Heart left ventricle (tissue), 13 donors: Measurements from ENCODE around the gene TPRG1.

ENCODE experiments used
- POLR2A ChIP-seq, 2 donors: fragments of 450-650 bp; IDR thresholded peaks; one replicate each; pipeline ENCODE4 v1.6.1; 2017; ENCODE audit warnings: antibody characterized with exemption in 2 of 2, mild to moderate bottlenecking in 2 of 2, moderate library complexity in 2 of 2
- TF ChIP-seq, protein P1 (sequence below), 12 donors: fragments of 200-600 bp; sonication (generic) in 4 of 12; IDR thresholded peaks; one replicate each; pipeline versions ENCODE4 v1.5.0 to v1.8.0; 2018 to 2022; ENCODE audit warnings: antibody characterized with exemption in 12 of 12, mild to moderate bottlenecking in 5 of 12
- donor health status: ischemic (EF 13 %, LVEDD 7.1; RV severe dilation, severe dysfunction).
- donor health status: DM: no; HTN: yes; CAD: no.
- donor health status: DM: no; HTN: no; CAD: no.
- donor health status: ischemic (EF 25% LVEDD 6.9; RV normal size, moderate dysfunction).
- donor health status: ischemic (EF 25% LVEDD 5.7; RV mildly dilated, moderate dysfunction).
- donor health status: ischemic (EF 35%, LVEDD 5.7; RV mildly dilated, moderate dysfunction).
- donor health status: nonischemic (EF 11% LVEDD 7.7; RV severe dilation, severe dysfunction).
- donor health status: DM: yes; HTN: yes; CAD: no.
- donor health status: PGD.
- donor health status: ischemic (EF 29% LVEDD 5.4; RV normal size, mild dysfunction).
- donor health status: nonischemic (EF 23%, LVEDD 6.1; RV moderate dilation, normal function).

DNA sequence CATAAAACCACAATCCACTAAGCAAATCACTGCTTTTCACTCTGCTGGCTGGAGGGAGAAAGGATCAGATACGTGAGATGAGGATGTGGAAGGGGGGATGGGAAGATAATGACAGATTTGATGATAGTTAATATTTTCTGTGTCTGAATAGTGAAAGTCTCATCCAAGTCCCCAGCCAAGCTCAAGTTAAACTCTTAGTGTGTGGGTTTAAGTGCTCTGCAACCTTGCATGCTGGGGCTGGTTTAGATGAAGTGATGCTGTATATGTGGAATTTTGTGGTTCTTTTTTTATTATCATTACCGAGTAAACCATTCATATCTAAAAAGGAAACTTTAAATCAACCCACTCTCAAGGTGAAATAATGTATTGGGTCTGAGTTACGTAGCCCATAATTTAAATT lies 111.0 kb downstream of the TPRG1 start:
- TF ChIP-seq, protein P1, sequence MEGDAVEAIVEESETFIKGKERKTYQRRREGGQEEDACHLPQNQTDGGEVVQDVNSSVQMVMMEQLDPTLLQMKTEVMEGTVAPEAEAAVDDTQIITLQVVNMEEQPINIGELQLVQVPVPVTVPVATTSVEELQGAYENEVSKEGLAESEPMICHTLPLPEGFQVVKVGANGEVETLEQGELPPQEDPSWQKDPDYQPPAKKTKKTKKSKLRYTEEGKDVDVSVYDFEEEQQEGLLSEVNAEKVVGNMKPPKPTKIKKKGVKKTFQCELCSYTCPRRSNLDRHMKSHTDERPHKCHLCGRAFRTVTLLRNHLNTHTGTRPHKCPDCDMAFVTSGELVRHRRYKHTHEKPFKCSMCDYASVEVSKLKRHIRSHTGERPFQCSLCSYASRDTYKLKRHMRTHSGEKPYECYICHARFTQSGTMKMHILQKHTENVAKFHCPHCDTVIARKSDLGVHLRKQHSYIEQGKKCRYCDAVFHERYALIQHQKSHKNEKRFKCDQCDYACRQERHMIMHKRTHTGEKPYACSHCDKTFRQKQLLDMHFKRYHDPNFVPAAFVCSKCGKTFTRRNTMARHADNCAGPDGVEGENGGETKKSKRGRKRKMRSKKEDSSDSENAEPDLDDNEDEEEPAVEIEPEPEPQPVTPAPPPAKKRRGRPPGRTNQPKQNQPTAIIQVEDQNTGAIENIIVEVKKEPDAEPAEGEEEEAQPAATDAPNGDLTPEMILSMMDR (IDR thresholded peaks at IDR 0.05): no peak
- no peak for TF ChIP-seq POLR2A (IDR thresholded peaks at IDR 0.05)
